ENCODE measurements around the gene GPD1. TPM values are rescaled to one million over a fixed set of nuclear protein-coding genes. Genes with fewer than 3 reads are reported as not detected.
A peak's percentile ranks its signal among the peaks of the same experiment; 100 is the strongest.

Gene GPD1
- 32.2 TPM for total RNA-seq

DNA sequence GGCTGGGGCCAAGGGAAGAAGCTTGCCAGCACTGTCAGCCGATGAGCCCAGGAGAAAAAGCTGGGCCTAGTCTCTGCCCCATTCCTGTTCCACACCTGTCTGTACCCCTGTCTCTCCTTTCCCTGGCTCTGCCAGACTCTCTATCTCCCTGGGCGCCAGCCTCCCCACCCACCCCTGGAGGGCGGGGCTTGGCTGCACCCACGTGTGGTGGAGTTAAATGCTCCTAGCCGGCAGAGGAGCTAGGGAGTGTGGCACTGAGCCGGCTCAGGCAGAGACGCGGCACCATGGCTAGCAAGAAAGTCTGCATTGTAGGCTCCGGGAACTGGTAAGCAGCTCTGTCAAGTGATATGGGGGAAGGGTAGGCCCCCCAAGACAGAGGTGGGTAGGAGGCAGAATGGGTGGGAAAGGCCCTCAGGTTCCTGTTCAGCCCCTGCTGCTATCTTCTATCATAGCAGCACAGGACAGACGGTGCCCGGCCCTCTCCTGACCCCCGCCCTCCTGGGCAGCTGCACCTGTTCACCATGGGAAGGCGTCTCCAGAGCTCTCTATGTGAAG is at the start of gene GPD1:
TSS of gene GPD1 (plus strand) at position 242 of the 555 bp plus-strand sequence. CDS start at position 285, 43 bp downstream.
- DNase-seq (ENCODE audit: low spot score) (peak; percentile 75), ATAC-seq (peak; percentile 81)
- intact Hi-C loops (cut with DNase I), result no loop called here

DNA sequence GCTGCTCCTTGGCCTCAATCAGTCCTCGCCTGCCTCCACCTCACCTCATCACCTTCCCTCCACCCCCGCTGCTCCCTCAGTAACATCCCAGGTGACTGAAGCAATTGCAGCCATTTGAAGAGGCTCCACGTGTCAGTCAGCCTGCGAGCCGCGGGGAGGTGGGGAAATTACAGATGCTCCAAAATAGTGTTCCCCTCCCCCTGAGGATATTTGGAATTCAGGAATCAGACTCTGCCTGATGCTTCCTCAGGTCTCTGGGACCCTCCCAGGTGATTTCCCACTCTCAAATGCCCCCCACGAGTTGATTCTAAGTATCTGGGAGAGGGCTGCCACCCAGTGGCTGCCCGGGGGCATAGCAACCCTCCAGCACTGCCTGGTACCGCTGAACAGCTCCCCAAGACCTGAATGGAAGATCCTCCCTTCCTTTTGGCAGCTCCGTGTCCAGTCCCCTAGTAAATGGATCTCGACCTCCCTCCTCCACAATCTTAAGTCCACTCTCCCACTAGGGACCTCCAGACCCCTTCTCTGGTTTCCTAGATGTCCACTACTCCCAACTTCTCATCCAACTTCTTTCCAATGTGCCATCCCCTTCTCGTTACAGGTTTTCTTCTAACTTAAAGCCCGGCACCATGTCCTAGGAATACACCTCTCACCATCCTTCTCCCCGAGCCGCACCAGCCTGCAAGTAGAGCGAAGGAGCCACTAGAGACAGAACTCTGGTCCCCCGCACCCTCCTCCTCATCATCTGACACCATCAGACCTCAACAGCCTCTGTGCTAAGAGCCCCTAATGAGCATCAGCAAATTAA is 47.8 kb upstream of the GPD1 start:
- DNase-seq (ENCODE audit: low spot score), result no peak
- intact Hi-C loops (cut with DNase I), result loop anchor here (5.0 to 10.0 kb wide), 2 partner anchors 84 to 191 kb away; partner anchors contain the start of gene AQP6
- ATAC-seq, result peak; percentile 72

DNA sequence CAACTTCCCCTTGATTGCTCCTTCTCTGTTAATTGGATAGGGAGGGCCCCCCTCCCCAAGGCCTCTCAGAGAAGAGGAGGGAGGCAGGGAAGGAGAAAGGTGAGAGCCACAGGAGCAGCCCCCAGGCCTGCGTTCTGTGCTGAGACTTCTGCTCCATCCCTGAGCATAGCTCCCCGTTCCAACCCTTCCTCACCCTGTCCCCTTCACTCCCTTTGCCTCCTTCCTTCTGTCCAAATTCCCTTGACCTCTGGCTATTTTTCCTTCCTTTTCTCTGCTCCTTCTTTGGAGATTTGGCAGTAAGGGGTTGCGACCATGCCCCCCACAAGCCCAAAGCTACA is 47.2 kb upstream of the GPD1 start:
- no peak for ATAC-seq
- intact Hi-C loops (cut with DNase I), result loop anchor here (5.0 to 10.0 kb wide), 2 partner anchors 84 to 192 kb away; partner anchors contain the start of gene AQP6
- no peak for DNase-seq (ENCODE audit: low spot score)

DNA sequence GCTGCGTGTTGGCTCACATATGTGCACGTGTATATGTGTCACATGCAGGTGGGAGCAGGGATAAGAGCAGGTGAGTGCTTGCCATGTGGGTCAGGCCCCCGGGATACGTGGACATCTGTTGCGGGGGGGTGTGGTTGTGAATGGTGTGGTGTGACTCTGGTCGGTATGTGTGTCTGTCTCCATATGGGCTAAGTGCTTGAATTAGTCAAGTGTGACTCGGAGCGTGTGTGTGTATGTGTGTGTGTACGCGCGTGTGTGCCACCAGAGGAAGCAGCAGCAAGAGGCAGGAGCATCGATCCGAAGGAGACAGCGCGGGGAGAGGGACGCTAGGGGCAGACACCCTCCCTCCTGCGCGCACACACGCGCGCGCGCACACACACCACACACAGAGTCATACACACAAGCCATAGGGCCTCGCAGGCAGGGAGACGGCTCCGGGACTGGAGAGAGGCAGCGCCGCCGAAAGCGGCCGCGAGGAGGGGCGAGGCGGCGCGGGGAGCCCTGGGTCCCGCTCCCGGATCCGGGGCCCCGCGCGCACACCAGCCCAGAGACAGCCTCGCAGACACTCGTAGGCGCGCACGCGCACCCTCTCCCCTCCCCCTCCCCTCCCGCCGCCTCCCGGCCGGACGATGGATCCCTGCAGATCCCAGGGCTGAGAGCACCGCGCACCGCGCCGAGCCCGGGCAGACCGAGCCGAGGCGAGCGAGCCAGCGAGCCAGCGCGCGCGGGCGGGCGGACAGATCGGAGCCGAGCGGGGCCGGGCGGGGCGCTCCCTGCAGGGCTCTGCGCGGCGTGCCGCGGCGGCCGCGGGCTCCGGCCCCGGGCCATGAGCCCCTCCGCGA is 46.6 kb upstream of the GPD1 start, which contains the start of gene ASIC1:
TSS of gene ASIC1 (plus strand) at position 597 of the 842 bp plus-strand sequence. CDS start 1,171 bp downstream, outside the sequence.
- ATAC-seq, result peak; percentile 79
- peak; percentile 87 for DNase-seq (ENCODE audit: low spot score)
- intact Hi-C loops (cut with DNase I), result loop anchor here (5.0 to 10.0 kb wide), 2 partner anchors 85 to 192 kb away; partner anchors contain the start of gene AQP6

DNA sequence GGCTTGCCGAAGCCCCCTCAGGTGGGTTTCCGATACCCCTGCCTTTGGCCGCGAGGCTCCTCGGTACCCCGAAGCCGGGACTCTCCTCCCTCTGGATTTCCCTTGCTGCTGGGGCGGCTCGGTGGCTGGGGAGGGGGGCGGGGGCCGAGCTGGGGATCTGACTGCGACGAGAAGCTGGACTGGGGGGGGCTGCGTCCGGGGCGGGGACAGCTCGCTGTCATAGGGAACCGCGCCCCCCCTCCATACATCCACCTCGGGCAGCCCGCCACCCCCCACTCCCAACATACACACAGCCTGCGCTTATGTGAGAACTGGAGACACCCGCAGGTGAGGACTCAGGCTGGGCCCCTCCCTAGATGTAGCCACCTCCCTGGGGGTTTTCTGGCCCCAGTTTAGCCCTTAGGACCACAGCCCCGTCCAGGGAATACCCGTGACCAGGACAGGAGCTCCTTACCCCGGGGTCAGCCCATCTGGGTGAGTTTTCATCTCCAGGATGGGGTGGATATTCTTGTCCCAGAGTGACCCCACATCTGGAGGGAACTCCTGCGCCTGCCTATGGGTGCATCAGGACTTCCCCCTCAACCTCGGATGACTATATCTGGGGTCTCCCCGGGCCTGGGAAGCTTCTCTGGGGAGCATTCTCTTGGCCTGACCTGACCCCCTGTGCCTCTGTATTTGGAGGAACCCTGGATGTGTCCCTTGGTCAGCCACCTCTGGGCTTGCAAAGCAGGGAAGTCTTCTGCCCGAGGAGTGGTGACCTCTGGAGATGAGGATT is 45.7 kb upstream of the GPD1 start:
- intact Hi-C loops (cut with DNase I), result loop anchor here (5.0 to 10.0 kb wide), 2 partner anchors 86 to 193 kb away; partner anchors contain the start of gene AQP6
- ATAC-seq (no peak), DNase-seq (ENCODE audit: low spot score) (no peak)

DNA sequence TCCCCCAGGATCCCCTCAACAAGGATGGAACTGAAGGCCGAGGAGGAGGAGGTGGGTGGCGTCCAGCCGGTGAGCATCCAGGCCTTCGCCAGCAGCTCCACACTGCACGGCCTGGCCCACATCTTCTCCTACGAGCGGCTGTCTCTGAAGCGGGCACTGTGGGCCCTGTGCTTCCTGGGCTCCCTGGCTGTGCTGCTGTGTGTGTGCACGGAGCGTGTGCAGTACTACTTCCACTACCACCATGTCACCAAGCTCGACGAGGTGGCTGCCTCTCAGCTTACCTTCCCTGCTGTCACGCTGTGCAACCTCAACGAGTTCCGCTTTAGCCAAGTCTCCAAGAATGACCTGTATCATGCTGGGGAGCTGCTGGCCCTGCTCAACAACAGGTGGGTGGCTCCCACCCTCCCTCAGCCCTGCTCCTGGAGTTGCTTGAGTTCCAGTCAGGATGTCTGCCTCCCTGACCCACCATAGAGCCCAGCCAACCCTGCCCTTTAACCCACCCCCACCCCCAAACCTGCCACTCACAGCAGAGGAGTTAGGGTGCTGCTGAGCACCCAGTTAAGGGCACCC is 45.0 kb upstream of the GPD1 start:
- DNase-seq (ENCODE audit: low spot score) (no peak), ATAC-seq (no peak)
- intact Hi-C loops (cut with DNase I), result loop anchor here (5.0 to 10.0 kb wide), 2 partner anchors 87 to 194 kb away; partner anchors contain the start of gene AQP6

DNA sequence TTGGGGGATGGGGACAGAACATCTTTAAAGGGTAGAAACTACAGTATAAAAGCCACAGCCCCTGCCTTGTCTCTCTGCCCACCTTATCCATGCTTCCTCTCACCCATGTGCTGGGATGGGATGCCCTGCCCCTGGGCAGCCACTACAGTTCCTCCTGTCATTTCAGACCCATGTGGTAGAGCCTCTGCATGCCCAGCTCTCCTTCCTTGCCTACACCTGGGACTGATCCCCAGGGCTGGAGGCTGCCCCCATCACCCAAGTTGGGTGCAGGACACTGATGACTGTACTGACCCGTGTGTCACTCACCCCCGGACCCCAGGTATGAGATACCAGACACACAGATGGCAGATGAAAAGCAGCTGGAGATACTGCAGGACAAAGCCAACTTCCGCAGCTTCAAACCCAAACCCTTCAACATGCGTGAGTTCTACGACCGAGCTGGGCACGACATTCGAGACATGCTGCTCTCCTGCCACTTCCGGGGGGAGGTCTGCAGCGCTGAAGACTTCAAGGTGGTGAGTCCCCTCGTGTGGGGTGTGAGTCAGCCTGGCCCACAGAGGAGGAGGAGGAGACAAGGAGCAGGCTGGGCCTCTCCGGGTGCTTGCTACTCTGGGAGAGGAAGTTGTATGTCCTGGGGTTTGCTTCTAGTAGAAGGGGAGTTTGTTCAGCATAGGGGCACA is 44.2 kb upstream of the GPD1 start:
- no peak for ATAC-seq
- intact Hi-C loops (cut with DNase I), result loop anchor here (5.0 to 10.0 kb wide), 2 partner anchors 87 to 195 kb away; partner anchors contain the start of gene AQP6
- no peak for DNase-seq (ENCODE audit: low spot score)

DNA sequence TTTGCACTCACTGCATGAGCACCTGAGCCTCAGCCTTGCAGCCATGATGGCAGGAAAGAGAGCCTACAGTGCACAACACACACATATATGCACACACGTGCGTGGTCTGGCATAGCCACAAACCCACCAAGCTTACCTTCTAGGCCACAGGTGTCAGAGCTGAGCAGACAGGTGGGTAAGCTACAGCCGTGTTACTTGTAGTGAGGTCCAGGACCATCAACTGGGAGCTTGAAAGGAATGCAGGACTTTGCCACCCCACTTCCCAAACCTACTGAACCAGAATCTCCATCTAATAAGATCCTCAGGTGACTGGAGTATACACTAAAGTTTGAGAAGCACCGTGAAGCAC is 43.7 kb upstream of the GPD1 start:
- ATAC-seq, result no peak
- intact Hi-C loops (cut with DNase I), result no loop called here
- DNase-seq (ENCODE audit: low spot score), result no peak

DNA sequence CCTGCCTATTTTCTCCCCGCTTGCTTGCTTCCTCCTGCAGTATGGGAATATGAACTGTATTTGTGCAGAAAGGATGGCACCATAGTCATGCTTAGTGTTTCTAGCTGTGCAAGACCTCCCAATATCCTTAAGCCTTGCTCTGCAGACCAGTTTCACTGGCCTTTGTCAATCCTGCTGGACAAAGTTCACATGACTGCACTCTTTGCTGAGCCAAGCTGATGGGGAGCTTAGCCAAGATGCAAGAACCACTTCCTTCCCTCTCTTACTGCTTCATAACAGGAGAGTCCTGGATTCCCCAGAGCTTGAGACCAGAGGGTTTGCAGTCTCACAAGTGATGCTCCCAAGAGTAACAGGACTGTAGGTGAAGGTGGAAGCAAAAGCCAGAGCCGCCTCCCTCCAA is 42.6 kb upstream of the GPD1 start:
- no peak for ATAC-seq
- intact Hi-C loops (cut with DNase I), result no loop called here

DNA sequence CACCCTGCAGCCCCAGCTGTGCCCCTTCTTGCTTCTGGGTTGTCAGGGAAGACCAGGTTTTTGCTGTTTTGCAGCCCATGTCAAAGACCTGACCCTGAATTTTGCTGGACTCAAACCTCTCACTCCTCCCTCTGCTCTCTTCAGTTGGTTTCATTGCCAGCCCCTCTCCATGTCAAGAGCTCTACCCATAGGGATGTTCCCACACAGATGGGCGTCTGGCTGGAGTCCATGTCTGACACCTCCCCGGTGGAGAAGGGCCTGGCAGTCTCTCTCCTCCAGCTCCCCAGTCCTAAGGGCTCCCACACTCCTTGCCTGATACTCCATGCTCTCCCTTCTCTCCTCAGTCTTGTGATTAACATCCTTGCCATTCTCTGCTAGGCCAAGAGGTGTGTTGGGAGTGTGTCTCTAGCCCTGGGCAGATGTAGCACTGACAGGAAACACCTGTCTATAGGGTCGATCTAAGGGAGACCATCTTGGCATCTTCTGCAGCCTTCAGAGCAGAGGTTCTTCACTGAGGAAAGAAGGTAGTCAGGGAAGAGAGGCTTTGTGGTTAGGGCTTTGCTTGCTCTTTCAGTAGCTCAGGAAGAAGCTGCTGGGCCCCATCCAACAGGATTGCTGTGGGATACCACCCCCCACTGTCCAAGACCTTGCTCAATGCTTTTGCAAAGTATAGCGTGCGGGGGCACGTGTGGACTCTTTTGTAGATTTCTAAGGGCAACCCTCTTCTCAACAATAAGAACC is 41.7 kb upstream of the GPD1 start:
- DNase-seq (ENCODE audit: low spot score) (no peak), ATAC-seq (no peak)
- intact Hi-C loops (cut with DNase I), result no loop called here

More for the DNA sequence above, 42.6 kb upstream of the GPD1 start:
- DNase-seq (ENCODE audit: low spot score), result no peak

DNA sequence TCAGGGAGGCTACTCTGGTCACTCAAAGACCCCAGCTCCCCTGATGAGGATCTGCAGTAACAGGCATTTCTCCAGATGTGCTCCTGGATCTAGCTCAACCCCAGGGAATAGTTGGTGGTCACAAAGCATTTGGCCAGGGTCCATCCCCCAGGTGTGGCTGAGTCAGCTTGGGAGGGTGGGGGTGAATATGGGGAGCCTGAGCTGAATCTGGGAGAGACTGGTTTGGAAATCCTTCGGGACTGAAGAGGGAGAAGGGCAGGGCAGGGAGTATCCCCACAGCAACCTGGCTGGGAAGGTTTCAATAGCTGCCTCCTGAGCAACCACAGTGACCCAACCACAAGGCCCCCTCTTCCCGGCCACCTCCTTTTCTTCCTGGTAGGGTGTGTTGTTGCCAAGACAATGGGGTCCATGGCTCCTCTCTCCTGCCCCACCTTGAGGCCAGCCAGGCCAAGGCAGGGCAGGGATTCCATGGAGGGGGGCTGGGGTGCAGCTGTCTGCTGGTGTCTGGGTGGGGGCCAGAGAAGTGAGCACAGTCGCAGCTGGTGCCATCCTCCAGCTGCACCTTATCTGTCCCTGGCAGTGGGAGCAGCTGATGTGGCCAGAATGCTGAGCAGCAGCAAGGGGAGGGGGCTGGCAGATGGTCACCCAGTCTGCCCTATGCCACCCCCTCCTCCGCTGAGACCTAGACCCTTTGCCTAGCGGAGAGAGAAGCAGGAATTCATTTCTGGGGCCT is 40.9 kb upstream of the GPD1 start:
- intact Hi-C loops (cut with DNase I), result no loop called here

DNA sequence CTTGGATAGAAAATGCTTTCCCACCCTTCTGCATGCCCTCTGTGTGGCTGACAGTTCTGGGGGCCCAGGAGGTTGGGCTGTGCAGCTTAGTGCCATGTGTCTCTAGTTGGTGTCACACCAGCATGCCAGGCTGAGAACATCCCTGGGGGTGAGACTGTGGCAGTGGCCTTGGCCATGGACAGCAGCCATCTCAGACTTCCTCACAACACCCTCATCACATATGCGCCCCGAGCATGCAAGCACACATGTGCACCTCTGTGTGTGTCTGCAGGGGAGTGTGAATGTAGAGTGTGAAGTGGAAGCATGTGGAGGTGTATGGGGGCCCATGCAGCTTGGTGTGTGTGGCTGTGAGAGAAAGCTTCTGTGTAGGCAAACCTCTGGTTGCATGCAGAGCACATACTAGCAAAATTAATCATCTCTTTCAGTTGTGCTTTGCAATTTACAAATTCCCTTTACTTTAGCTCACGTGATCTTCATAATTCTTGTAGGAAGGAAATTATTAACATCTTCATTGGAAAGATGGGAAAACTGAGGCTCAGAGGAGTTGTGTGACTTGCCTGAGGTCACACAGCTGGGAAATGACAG is 38.0 kb upstream of the GPD1 start:
- ATAC-seq (no peak), DNase-seq (ENCODE audit: low spot score) (no peak)
- intact Hi-C loops (cut with DNase I), result no loop called here

More for the DNA sequence above, 40.9 kb upstream of the GPD1 start:
- no peak for DNase-seq (ENCODE audit: low spot score)
- no peak for ATAC-seq

DNA sequence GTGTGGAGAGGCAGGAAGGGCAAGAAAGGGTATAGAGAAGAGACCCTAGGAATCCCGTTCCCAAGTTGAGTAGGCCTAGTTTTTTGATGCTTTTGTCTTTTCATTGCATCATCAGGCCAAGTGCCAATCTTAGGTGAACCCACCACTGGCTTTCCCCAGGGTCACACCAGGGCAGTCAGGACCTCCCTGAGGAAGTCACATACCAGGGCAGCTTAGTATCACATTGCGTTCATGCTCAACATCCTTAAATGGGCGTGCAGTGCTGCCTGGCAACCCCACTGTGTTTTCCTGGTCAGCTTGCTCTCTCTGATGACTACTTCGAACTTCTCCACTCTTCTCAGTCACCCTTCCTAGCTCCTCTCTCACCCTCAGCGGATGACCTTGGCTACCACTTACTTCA is 37.4 kb upstream of the GPD1 start:
- intact Hi-C loops (cut with DNase I), result no loop called here
- ATAC-seq, result peak; percentile 25
- no peak for DNase-seq (ENCODE audit: low spot score)

DNA sequence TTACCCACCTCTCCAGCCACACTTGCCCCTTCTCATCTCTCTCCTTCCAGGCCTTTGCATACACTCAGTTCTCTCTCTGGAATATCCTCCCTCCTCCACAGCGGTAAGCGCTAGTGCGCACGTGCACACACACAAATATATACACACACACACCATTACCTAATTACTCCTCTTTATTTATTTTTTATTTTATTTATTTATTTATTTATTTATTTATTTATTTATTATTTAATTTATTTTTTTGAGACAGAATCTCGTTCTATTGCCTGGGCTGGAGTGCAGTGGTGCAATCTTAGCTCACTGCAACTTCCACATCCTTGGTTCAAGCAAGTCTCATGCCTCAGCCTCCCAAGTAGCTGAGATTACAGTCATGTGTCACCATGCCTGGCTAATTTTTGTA is 34.7 kb upstream of the GPD1 start:
- DNase-seq (ENCODE audit: low spot score), result no peak
- ATAC-seq, result no peak
- intact Hi-C loops (cut with DNase I), result no loop called here

DNA sequence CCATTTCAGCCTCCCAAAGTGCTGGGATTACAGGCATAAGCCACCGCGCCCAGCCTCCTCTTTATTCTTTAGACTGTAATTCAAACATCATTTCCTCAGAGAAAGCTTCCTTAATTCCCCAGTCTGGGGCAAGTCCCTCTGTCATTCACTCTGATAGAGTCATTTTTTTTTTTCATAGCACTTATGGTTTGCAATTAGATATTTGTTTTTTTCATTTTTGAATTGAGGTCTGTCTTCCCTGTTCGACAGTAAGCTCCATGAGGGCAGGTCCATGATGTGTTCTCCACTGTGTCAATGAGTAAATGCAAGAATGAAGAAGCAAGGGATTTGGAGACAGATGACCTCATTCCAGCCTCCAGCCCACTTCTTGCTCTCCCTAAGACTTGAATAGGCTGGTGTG is 34.3 kb upstream of the GPD1 start:
- DNase-seq (ENCODE audit: low spot score) (no peak), ATAC-seq (no peak)
- intact Hi-C loops (cut with DNase I), result no loop called here
